NCI-H748 treated with DMSO at 0.1 percent for 48 hours (cell line): ENCODE measurements around the gene MPC2.
"Not testable (repeated sequence)": the region's sequence is repeated elsewhere in the genome, so short reads cannot be mapped to it uniquely, and the experiment has no call there.

ENCODE experiments used
- DNase-seq: peaks from one replicate; lab custom pipeline; 2025; lab: John Stamatoyannopoulos, UW

Gene MPC2

DNA sequence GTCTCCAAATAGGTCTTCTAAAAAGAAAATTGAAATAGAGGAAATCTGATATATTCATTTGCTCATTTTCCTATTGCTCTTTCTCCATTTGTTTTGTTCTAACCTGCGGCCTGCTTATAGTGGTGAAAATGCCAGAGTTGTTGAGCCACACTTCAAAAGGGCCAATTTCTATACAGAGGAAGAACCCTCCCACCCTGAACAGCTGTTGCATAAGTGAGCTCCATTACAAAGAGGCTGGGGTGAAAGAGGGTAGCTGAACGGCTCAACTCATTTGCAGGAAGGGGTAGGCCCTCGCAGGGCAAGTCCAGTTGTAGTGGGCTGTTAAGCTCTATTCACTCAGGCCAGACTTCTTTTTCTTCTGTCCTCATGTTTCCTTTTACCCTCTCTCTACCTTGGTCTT lies 31.7 kb downstream of the MPC2 start:
- no peak for DNase-seq

DNA sequence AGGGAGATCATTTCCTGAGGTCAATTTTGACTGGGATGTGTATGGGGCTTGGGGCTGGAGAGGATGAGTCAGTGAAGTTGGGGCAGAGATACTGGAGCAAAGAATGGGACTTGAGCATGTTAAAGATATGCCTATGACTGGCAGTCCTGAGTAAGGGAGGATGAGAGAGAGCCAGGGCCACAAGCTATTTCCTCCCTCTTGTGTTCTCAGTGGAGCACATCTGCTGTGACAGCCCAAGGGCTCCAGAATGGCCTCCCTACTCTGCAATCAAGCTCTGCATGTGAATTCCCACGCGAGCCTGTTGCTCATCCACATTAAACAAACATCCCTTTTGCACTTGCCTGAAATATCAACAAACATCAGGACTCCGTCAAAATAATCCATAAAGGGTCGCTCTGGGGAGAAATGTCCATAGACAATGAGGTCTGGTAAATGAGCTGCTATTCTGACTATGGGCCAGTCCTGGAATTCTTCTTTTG lies 32.2 kb downstream of the MPC2 start:
- no peak for DNase-seq

DNA sequence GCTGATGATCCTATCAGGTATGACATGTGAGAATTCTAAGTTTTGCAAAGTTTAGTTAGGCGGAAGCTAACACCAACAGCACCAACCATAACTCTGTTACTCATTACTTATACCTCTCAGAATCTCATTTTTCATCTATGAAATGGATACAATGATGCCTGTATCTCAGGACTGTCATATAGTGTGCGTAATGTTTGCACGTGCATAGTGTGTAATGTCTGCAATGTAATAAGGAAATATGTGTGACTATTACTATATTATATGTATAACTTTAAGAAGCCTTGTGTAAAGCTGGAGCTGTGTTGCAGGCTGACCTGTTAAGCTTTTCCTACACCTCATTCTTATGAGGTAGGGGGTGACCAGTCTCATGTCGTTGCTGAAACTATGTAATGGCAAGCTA lies 36.0 kb downstream of the MPC2 start:
- DNase-seq: no peak

DNA sequence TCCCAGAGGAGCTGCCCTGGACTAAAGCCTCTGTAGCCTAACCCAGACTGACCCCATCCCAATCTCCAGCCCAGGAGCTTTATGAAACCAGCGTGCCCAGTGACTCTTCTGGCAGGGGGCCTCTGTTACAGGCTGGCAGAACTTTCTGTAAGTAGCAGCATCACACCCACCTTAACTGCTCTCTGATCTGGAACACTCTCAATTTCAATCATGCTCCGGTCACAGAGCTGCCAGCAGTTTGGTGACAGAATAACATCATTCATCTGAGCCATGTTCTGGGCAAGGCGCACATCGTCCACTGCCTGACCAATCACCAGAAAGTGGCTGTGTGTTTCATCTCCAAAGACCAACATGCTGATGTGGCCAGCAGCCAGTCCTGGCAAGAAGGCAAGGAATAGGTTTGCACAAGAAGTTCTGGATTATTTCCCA lies 37.6 kb downstream of the MPC2 start:
- no peak for DNase-seq

DNA sequence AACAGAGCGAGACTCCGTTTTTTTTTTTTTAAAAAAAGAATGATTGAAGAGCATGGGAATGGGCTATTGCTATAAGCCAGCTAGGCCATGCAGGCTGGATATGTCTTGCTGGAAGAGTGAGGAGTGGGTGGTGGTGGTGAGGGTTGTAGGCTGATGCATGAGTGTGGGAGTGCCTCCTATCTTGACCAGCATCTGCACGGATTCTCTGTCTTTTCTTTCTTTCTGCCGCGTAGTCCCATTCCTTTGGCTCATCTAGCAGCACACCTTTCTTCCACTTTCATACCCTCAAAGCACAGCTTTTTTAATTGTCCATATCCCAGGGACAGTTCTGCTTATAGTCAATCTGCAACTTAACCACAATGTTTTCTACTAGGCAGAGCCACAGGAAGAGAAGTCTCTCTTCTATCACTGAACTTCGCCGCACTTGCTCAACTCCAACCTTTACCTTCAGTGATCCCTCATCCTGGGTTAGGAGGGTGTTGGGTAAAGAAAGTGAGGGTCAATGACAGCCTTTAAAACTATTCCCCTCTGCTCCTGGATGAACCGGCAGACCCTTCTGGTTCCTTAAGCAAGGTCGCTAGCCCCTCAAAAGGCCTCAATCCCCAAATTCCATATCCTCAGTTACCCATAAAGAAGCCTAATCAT lies 38.2 kb downstream of the MPC2 start:
- no peak for DNase-seq

DNA sequence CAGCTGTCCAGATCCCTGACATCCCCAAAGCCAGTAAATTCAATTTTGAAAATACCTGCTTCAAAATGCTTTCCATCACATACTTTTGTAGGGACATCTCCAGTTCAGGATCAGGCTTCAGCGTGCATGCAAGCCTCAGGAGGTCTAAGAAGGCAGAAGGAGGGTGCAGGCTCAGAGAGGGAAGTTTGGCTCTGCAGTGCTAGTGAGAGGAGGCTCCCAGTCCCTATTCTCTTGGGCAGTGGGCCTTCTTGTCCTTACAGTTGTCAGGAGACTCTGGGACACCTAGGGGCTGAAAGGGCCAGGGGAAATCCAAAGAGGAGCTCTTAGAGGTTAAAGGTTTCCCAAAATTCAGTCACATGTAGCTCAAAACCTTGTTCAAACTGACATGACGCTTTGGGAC lies 43.1 kb downstream of the MPC2 start:
- DNase-seq: no peak

DNA sequence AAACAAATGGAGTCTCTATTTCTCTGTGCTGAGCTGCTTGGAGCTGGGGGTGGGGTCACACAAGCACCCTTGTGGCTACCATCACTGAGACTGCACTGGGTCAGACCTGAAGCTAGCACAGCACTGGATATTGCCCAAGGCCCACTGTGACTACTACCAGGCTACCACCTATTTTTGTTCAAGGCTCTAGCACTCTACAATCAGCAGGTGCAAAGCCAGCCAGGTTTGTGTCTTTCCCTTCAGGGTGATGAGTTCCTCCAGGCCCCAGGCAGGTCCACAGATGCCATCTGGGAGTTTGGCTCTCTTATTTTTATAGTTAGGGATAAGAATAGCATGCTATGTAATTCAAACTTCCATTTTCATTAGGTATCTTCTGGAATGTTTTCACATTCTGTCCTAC lies 46.5 kb downstream of the MPC2 start:
- no peak for DNase-seq

DNA sequence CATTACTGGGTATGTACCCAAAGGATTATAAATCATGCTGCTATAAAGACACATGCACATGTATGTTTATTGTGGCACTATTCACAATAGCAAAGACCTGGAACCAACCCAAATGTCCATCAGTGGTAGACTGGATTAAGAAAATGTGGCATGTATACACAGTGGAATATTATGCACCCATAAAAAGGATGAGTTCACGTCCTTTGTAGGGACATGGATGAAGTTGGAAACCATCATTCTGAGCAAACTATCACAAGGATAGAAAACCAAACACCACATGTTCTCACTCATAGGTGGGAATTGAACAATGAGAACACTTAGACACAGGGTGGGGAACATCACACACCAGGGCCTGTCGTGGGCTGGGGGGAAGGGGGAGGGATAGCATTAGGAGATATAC lies 49.7 kb downstream of the MPC2 start:
- DNase-seq: not testable (repeated sequence)

DNA sequence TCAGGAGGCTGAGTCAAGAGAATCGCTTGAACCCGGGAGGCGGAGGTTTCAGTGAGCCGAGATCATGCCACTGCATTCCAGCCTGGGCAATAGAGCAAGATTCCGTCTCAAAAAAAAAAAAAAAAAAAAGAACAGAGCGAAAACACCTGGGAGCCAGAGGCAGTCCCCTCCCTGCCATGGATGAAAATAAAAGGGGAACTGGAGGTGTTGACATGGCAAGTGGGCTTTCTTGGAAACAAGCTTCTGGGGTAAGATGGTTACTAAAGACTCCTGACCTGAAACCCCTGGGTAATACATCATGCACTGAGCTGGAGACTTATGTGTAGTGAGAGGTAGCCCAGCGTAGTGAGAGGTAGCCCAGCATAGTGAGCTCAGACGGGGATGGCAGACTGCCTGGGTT lies 54.5 kb downstream of the MPC2 start:
- no peak for DNase-seq

DNA sequence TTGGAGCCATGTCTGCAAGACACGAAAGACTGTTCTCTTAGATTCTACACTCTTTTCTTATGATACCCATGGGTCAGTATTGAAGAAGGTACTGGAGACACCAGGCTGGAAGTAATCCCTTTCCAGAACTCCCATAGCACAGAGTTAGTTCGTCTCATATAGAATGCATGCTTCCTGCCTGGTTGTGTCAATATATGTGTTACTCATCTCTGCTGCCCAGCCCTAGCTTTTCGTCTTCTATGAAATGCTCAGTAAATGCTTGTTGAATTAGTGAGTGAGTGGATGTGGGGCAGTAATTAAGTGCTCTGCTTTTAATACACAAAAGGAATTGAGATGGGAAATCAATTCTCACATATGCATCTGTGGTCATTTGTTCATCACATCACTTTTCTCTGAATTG lies 55.1 kb downstream of the MPC2 start:
- no peak for DNase-seq

DNA sequence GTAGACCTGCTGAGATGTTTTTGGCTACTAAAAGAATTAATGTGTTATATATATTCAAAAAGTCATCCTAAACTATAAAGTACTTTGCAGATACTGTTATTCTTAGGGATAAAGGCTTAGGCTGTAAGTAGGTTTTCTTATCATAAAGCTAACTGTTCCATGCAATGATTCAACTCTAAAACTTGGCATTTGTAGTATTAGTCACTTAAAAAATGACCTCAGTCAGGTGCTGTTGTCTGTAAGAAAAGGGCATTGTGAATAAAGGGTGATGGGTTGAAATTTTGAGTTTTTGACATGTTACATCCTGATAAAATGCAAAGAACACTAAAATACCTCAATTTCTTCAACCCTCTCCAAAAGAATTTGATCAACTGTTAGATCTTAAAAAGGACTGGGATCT lies 55.8 kb downstream of the MPC2 start:
- DNase-seq: no peak

DNA sequence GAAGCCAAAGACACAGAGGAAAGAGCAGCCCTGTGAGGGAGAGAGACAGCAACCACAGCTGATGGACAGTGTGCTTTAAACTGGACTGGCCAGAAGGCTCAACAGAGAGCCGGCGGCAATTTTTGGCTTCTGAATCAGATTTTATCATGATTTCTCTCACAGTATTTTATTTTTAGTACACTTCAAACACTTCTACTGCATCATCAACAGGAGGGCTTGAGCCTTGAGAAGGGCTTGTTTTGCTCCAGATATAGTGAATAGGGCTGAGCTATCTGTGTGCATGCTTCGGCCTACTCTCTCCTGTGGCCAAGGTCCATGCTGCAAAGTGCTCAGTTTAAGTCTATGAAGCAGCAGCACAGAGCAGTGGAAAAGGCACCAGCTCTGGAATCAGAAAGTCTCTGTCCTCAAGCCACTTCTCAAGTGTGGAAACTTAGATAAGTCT lies 56.3 kb downstream of the MPC2 start:
- no peak for DNase-seq

DNA sequence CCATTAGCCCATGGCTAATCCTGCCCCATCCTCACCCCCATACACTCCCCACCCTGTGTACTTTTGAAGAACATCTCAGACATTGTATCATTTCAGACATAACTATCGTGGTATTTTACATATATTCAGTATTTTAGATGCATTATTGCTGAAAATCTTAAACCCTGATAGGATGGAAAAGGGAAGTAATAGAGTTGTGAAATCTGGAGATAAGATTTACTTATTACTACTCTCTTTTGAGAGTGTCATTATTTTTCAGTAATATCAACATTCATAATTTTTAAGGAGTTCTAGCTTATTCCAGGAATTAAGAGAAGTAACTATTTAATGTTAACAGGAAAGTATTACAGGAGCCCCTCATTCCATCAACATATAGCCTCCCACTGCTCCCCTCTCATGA lies 57.4 kb downstream of the MPC2 start:
- DNase-seq: no peak

DNA sequence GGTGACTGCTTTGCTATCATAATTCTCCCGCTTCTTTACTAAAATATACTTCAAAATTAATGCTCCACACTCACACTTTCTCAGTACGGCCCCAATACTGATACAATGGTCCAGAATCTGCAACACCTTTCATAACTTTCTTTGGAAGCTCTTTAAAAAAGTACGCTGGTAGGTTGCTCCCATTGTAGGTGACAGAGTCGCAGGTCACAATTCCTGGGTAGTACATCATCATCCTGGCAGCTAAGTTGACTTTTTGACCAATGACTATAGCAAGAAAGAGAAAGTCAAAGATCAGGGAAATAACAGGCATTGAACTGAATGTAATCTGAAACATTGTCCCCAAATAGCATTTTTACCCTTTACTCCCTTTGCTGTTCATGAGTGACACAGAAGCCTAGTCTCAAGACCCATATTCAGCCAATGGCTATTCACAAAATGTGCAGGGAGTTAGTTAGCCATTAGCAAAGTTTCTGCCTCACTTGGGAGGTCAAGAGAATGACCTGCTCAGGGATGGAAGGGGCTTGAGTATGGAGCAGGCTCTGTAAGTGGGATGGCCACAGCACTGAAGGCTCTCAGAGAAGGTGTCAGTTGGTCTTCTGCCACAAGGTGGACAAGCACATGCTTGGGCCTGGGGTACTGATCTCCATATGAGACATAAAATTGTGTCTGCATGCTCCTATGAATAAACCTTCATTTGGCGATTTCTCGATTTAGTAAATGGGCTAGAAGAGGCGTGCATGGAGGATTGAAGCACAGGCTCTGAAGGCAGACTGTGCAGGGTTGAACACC lies 58.3 kb downstream of the MPC2 start:
- DNase-seq: no peak

DNA sequence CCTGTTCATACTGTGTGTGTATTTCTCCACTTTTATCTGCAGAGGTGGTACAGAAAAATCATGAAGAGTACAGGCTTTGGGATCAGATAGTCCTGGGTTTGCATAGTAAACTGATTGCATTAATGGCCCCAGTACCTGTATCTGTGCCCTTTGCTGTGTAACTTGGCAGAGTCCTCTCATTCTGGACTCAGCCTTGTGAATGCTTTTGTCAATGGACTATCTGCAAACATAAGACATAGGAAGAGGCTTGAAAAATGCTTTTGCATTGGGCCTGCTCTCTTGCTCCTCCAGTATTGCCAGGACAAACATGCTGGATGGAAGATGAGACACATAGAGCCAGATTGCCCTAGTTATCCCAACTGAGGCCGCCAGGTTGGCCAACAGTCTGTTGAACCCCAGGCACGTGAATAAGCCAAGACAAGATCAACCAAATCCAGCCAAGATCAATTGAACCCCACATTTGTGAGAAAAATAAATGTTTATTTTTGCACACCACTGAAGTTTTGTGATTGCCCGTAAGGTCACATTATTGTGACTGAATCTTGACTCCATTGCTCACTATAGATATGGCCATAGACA lies 60.2 kb downstream of the MPC2 start:
- DNase-seq: no peak

DNA sequence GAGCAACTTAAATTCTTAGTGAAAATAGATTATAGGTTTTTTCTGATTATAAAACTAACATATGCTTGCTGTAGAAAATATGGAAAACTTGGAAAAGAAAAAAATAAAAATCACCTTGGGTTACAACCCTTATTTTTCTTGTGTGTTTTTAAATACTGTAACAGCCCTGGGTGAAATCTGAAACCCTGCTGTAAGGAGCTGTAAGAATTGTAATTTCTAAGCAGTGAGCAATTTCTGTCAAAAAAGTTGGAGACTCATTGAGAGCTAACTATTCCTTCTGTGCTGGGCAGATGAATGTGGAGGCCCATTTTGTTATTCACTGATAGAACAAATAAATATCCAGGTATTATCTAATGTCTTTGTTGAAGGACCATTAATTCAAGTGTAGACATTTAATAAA lies 65.5 kb downstream of the MPC2 start:
- no peak for DNase-seq

DNA sequence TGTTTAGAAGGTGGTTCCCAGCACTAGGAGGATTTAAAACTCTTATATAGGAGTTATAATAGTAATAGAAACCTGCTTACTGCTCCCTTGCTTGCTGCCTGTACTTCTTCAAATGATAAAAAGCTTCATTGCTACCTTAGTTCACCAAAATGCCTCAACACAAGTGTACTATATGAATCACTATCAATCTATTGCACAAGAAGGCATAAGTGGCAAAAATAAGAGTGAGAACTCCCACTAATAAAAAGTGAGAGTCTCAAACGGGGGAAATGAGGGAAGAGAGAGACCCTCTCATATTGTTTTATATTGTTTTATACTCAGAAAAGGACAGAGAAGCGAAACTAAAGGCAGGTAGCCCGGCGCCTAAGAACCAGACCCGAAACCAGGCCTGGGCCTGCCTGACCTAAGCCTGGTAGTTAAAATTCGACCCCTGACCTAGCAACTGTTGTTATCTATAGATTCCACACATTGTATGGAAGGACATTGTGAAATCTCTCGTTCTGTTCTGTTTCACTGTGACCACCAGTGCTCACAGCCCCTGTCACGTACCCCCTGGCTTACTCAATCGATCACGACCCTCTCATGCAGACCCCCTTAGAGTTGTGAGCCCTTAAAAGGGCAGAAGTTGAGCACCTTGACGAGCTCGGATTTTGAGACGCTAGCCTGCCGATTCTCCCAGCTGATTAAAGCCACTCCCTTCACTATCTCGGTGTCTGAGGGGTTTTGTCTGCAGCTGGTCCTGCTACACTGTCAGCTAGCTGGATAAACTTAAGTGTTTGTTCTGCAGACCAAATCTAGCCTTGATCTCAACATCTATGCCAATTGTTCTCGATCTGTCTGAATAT lies 67.5 kb downstream of the MPC2 start:
- not testable (repeated sequence) for DNase-seq

DNA sequence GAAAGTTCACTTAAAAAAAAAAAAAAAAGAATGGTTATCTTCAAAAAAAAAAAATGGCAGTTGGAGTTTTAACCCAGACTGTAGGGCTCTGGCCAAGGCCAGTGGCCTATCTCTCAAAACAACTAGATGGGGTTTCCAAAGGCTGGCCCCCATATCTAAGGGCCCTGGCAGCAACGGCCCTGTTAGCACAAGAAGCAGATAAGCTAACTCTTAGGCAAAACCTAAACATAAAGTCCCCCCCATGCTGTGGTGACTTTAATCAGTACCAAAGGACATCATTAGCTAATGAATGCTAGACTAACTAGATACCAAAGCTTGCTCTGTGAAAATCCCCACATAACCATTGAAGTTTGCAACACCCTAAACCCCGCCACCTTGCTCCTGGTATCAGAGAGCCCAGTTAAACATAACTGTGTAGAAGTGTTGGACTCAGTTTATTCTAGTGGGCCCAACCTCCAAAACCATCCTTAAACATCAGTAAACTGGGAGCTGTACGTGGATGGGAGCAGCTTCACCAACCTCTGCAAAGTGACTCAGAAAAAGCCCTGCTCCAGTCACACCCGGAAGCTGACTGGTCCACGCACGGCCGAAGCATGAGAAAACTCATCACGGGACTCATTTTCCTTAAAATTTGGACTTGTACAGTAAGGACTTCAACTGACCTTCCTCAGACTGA lies 70.0 kb downstream of the MPC2 start:
- DNase-seq: not testable (repeated sequence)
